OCI-LY1 (cell line): Measurements from ENCODE around the gene TTC21A.

ENCODE experiments used
- H2AFZ ChIP-seq: fragments of 200-600 bp; sonication (generic), shearing (Covaris generic); 2 replicates; pipeline ENCODE4 v1.6.0; 2014; ENCODE audit warnings: antibody characterized with exemption, mild to moderate bottlenecking, low read length
- H3F3A ChIP-seq: fragments of 200-600 bp; sonication (generic), shearing (Covaris generic); 2 replicates; pipeline ENCODE4 v1.6.0; 2014; ENCODE audit warnings: mild to moderate bottlenecking, antibody characterized with exemption, low read length, moderate library complexity; ENCODE audit not compliant: insufficient read depth
- H3K27ac ChIP-seq: fragments of 200-600 bp; sonication (generic); 2 replicates; pipeline ENCODE4 v1.5.1; 2014; ENCODE audit warnings: low read length, mixed run types, mild to moderate bottlenecking, low read depth; ENCODE audit not compliant: poor library complexity, severe bottlenecking
- H3K27me3 ChIP-seq: fragments of 200-600 bp; sonication (generic); 2 replicates; pipeline ENCODE4 v1.6.0; 2014; ENCODE audit warnings: antibody characterized with exemption, mild to moderate bottlenecking, low read length, moderate library complexity; ENCODE audit not compliant: insufficient read depth
- H3K36me3 ChIP-seq: fragments of 200-600 bp; sonication (generic); 2 replicates; pipeline ENCODE4 v1.6.1; 2014; ENCODE audit warnings: mild to moderate bottlenecking, antibody characterized with exemption, low read length, moderate library complexity, mixed read lengths; ENCODE audit not compliant: insufficient read depth
- H3K4me1 ChIP-seq: fragments of 200-600 bp; sonication (generic); 2 replicates; pipeline ENCODE4 v1.5.1; 2014; ENCODE audit warnings: mild to moderate bottlenecking, low read length, moderate library complexity; ENCODE audit not compliant: insufficient read depth, severe bottlenecking
- H3K4me2 ChIP-seq: fragments of 200-600 bp; sonication (generic), shearing (Covaris generic); 2 replicates; pipeline ENCODE4 v1.6.1; 2014; ENCODE audit warnings: low read length
- H3K4me3 ChIP-seq: fragments of 200-600 bp; sonication (generic); 2 replicates; pipeline ENCODE4 v1.5.1; 2014; ENCODE audit warnings: low read length, low read depth, mild to moderate bottlenecking, mixed read lengths; ENCODE audit not compliant: poor library complexity, severe bottlenecking
- H3K79me2 ChIP-seq: fragments of 200-600 bp; shearing (Covaris generic); 2 replicates; pipeline ENCODE4 v1.6.1; 2016; ENCODE audit warnings: mixed run types, low read length, mixed read lengths; ENCODE audit not compliant: insufficient read depth
- H3K9ac ChIP-seq: fragments of 200-600 bp; sonication (generic), shearing (Covaris generic); 2 replicates; pipeline ENCODE4 v1.6.1; 2014; ENCODE audit warnings: mild to moderate bottlenecking, low read length, mixed read lengths
- H3K9me2 ChIP-seq: fragments of 200-600 bp; sonication (generic), shearing (Covaris generic); 2 replicates; pipeline ENCODE4 v1.6.1; 2014; ENCODE audit warnings: low read depth, mild to moderate bottlenecking, low read length, mixed read lengths
- H3K9me3 ChIP-seq: fragments of 200-600 bp; shearing (Covaris generic); 2 replicates; pipeline ENCODE4 v1.6.1; 2014; ENCODE audit warnings: low read length, mixed read lengths
- H4K20me1 ChIP-seq: fragments of 200-600 bp; sonication (generic), shearing (Covaris generic); 2 replicates; pipeline ENCODE4 v1.6.0; 2016; ENCODE audit warnings: mild to moderate bottlenecking, low read length; ENCODE audit not compliant: insufficient read depth
- CTCF ChIP-seq: fragments of 200-600 bp; sonication (generic), shearing (Covaris generic); IDR thresholded peaks from 2 replicates; pipeline ENCODE4 v1.5.1; 2017; ENCODE audit warnings: mild to moderate bottlenecking, antibody characterized with exemption, low read length, moderate library complexity, mixed read lengths
- EZH2 ChIP-seq: fragments of 200-600 bp; sonication (generic), shearing (Covaris generic); IDR thresholded peaks from 2 replicates; pipeline ENCODE4 v1.8.0; 2017; ENCODE audit warnings: borderline replicate concordance, mixed run types, mild to moderate bottlenecking, antibody characterized with exemption, low read length, moderate library complexity, mixed read lengths

The TTC21A gene

DNA sequence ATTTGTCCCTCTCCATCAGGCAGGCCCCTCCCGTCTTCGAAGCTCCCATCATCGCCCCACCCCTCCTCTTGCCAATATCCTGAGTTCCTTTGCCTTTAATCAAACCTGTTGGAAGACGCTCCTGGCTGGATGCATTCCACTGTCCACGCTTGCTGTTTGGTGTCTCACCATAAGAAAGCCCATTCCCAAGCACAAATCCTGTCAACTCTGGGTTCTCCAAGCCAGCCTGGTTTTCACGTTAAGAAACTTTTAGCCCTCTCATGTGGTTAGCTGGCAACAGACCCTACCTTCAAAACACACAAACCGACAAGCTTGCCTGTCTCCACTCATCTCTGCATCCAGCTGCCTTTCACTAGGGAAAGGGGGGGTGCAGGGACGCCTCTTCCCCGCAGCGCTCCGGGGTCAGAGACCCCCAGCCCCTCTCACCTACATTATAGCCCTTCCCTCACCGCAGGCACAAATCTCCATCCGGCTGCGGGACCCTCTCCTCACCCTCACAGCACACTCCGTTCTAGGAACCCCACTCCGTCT, 1.1 kb upstream of the TTC21A start:
- Histone ChIP-seq H4K20me1 (no peaks in the 10 kb centered on the region), H2AFZ (no peak overlapping the region), H3K4me2 (peak overlapping the region; percentile 83), H3K9me3 (no peaks in the 10 kb centered on the region), H3K27me3 (no peaks in the 10 kb centered on the region), H3K27ac (peak overlapping the region; percentile 1), H3F3A (no peaks in the 10 kb centered on the region), H3K79me2 (no peaks in the 10 kb centered on the region), H3K9ac (peak overlapping the region; percentile 75; the same call in 1 of the 2 replicates), H3K4me3 (peak overlapping the region; percentile 77), H3K36me3 (no peaks in the 10 kb centered on the region), H3K4me1 (peaks cover 33% of the 10 kb centered on the region), H3K9me2 (no peaks in the 10 kb centered on the region)
- no peak for TF ChIP-seq EZH2
- TF ChIP-seq CTCF = no peak

- no peaks in the 10 kb centered on the region for H3F3A ChIP-seq
- H3K9me3 ChIP-seq = no peaks in the 10 kb centered on the region
- H3K27me3 ChIP-seq = no peaks in the 10 kb centered on the region
- peak overlapping the region; percentile 18 for H3K27ac ChIP-seq
- no peak for TF ChIP-seq CTCF
- no peak for TF ChIP-seq EZH2
- H3K79me2 ChIP-seq = no peaks in the 10 kb centered on the region
- peak overlapping the region; percentile 35; the same call in 1 of the 2 replicates for H2AFZ ChIP-seq
- peak overlapping the region; percentile 75 for H3K9ac ChIP-seq
- no peaks in the 10 kb centered on the region for H3K9me2 ChIP-seq
- H4K20me1 ChIP-seq = no peaks in the 10 kb centered on the region
- peaks cover 33% of the 10 kb centered on the region for H3K4me1 ChIP-seq
- H3K36me3 ChIP-seq = no peaks in the 10 kb centered on the region
- peak overlapping the region; percentile 83 for H3K4me2 ChIP-seq
- peak overlapping the region; percentile 77 for H3K4me3 ChIP-seq
Measured at GRCh38 chr3:39106851-39107387, 561 bp upstream of the TTC21A start.

DNA sequence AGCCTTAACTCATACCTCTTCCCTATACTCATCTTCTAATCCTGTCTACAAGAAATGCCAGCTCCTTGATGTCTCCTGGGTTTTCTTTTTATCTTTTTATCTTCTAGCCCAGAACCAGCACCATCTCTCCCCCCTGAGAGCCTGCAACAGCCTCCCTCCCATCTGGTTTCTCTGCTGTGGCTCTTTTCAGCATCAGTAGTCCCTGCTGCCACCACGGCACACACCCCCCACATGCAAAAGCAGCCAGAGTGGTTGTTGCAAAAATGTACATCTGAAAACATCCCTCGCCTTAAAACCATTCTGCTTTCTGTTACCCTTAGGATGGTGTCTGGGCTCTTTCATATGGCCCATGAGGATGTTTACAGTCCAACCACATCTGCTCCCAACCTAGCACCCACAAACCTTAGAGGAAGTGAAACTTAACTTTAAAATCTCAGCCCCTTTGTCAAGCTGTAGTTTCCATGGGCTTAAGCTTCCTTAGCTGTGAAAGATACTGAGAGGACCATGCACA, 775 bp downstream of the TTC21A start:
- peak overlapping the region; percentile 83 for H3K4me2 ChIP-seq
- peak overlapping the region; percentile 76 for H3K27ac ChIP-seq
- H3K9me3 ChIP-seq = no peaks in the 10 kb centered on the region
- H3K79me2 ChIP-seq = no peaks in the 10 kb centered on the region
- peak overlapping the region; percentile 77 for H3K4me3 ChIP-seq
- no peaks in the 10 kb centered on the region for H3K36me3 ChIP-seq
- no peaks in the 10 kb centered on the region for H3K27me3 ChIP-seq
- no peaks in the 10 kb centered on the region for H4K20me1 ChIP-seq
- H3K4me1 ChIP-seq = peaks cover 33% of the 10 kb centered on the region
- peak overlapping the region; percentile 75; the same call in 1 of the 2 replicates for H3K9ac ChIP-seq
- no peaks in the 10 kb centered on the region for H3K9me2 ChIP-seq
- H2AFZ ChIP-seq = no peak overlapping the region
- H3F3A ChIP-seq = no peaks in the 10 kb centered on the region
- TF ChIP-seq CTCF = no peak
- TF ChIP-seq EZH2 = no peak
